ENCODE data around the gene CIAPIN1.
A peak's percentile ranks its signal among the peaks of the same experiment; 100 is the strongest.

Gene CIAPIN1

GRCh38 chr16:57476546-57477410 lies 29.6 kb upstream of the CIAPIN1 start:
- DNase-seq (ENCODE audit: low read depth), result no peak

- DNase-seq (ENCODE audit: low read depth), result peak; percentile 42
Observed at GRCh38 chr16:57475711-57476339, 28.6 kb upstream of the CIAPIN1 start.

GRCh38 chr16:57474671-57475661 lies 27.8 kb upstream of the CIAPIN1 start:
- no peak for DNase-seq (ENCODE audit: low read depth)

DNA sequence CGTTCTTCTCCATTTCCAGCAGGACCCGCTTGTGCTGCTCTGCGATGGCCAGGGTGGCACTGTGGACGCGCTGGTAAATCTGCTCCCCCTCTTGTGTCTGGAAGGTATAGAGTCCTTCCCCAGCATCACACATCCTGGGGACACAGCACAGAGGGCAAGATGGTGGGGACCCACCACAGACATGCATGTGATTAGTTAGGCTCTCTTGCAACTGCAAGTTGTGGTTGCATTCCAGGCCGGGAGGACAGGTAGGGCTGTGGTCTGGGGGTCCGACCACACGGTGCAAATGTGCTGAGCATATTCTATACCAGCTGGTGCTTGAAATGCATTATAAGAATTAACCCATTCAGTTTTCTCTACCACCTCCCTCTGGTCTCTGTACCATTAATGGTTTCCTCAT lies 26.7 kb upstream of the CIAPIN1 start:
- DNase-seq (ENCODE audit: low read depth), result no peak

GRCh38 chr16:57473176-57473840 lies 26.1 kb upstream of the CIAPIN1 start:
- no peak for DNase-seq (ENCODE audit: low read depth)

GRCh38 chr16:57472665-57473060 lies 25.5 kb upstream of the CIAPIN1 start:
- no peak for DNase-seq (ENCODE audit: low read depth)

DNA sequence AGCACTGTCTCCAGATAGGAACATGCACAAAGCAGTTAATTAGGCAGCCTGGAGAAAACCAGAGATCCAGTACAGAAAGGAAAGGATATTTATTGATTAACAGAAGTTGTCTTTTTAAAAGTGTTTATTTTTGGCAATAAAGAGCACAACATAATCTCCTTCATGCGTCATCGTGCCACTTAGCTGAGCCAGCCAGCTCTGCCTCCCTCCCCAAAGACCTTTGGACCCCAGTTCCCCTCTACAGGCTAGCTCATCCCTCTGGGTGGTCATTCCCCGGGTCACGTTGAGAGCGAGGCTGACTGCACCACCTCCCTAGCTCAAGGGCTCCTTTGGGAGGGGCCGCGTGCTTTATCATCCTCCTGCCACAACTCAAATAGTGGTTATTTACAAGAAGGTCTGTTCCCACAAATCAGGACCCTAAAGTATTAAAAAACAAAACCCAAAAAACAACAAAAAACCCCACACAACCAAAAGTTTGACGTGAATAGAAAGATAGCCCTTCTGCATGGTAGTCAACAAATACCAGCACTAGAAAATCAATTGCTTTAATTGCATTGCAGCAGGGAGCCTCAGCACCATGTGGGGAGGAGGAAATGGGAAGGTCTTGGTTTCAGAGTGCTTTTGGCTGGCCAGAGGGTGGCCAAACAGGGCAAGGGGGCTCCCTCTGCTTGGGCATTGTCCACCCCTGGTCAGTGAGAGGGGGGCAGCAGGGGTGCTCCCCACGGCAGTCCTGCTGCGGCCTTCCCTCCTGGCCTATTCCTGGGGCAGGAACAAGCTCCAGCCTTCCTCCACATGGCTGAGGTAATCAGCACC lies 24.9 kb upstream of the CIAPIN1 start:
- DNase-seq (ENCODE audit: low read depth), result no peak

- no peak for DNase-seq (ENCODE audit: low read depth)
Observed at GRCh38 chr16:57471209-57471608, 24.0 kb upstream of the CIAPIN1 start.

DNA sequence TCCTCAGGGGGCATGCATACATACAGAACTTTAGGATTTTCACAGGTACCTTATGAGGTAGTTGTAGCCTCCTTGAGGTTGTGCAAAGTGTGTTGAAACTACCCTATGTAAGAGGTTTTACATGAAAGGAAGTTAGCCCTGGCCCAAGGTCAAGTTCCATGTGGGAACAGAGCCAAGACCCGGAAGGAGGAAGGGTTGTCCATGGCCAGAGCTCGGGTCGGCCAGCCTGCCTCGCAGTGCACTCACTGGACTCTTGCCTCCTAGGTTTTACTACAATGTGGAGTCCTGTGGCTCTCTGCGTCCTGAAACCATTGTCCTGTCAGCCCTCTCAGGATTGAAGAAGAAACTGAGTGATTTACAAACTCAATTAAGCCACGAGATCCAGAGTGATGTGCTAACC lies 23.5 kb upstream of the CIAPIN1 start:
- no peak for DNase-seq (ENCODE audit: low read depth)

DNA sequence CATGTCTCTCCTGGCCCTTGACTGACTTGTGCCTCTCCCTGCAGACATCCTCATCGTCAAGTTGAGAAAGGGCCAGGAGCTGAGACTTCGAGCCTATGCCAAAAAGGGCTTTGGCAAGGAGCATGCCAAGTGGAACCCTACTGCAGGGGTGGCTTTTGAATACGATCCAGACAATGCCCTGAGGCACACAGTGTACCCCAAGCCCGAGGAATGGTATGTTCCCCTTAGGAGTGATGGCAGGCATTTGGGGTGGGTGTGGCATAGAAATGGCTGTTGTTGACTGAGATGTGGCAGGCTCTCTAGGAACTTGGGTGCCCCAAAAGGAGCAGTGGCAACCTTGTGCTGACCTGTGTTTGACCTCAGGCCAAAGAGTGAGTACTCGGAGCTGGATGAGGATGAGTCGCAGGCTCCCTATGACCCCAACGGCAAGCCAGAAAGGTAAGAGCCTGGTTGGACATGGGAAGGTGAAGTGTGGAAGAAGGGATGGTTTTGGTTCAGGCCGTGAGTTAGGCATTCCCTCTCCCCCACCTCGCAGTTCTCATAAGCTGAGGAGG lies 22.8 kb upstream of the CIAPIN1 start:
- no peak for DNase-seq (ENCODE audit: low read depth)

DNA sequence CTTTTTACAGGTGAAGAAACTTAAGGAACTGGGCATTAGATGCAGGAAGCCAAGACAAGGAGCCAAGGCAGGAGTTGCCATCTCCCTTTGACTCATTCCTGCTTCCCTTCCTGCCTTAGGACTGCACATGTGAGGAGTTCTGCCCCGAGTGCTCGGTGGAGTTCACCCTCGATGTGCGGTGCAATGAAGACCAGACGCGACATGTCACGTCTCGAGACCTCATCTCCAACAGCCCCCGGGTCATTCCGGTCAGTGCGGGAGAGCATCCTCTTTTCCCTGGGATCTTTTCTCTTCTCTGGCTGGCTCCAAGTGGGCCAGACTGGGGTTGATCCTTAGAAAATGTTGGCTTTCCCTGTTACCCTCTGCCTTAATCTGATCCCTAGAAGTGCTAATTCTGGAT lies 21.9 kb upstream of the CIAPIN1 start:
- DNase-seq (ENCODE audit: low read depth), result no peak

GRCh38 chr16:57468346-57468745 lies 21.2 kb upstream of the CIAPIN1 start:
- no peak for DNase-seq (ENCODE audit: low read depth)

GRCh38 chr16:57464523-57464922 lies 17.3 kb upstream of the CIAPIN1 start:
- no peak for DNase-seq (ENCODE audit: low read depth)

DNA sequence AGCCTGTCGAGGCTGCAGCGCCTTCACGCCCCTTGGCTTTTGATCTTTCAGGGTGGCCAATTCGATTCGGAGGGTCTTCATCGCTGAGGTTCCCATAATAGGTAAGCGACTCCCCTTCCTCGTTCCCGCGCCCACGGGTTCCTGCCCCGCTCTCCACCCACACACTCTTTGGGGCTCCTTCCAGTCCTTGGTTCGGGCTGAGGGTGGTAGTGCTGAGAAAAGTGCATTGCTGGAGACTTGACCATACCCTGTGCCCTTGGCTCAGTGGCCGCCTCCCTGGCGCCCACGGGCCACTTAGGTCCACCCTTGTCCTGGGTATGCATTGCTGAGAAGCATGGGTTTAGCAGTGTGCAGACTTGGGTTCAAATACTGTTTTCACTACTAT lies 15.8 kb upstream of the CIAPIN1 start:
- no peak for DNase-seq (ENCODE audit: low read depth)

DNA sequence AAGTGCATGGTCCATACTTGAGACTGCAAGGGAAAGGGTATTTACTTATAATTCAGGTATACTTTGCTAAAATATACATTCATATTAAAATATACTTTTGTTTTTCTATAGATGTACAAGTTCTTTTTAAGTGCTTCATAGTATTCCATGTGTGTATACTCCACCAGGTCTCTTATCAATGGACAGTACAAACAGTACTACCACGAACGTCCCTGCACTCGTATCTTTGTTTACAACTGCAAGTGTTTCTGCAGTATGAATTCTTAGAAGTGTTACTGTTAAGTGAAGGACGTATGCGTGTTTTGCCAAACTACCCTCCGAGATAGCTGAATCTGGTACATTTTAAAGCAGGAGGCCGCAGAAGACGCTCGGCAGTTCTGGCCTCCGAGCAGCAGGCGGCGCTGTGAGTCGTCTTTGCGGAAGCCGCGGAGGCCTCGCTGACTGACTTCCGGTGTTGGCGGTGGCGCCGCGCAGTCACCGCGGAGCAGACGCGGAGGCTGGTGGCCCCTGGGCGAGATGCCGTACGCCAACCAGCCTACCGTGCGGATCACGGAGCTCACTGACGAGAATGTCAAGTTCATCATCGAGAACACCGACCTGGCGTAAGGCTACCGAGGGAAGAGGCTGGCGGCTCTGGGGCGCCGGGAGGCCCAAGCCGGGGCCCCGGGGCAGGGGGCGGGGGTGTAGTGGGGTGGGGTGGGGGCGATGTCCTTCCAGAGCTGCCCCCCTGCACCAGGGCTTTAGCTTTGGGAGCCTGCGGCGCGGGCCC lies 15.2 kb upstream of the CIAPIN1 start, which contains the start of gene POLR2C:
Gene POLR2C (plus strand): TSS at position 471 of the 769 bp plus-strand sequence. CDS start 46 bp downstream, at position 517.
- peak; percentile 81 for DNase-seq (ENCODE audit: low read depth)

DNA sequence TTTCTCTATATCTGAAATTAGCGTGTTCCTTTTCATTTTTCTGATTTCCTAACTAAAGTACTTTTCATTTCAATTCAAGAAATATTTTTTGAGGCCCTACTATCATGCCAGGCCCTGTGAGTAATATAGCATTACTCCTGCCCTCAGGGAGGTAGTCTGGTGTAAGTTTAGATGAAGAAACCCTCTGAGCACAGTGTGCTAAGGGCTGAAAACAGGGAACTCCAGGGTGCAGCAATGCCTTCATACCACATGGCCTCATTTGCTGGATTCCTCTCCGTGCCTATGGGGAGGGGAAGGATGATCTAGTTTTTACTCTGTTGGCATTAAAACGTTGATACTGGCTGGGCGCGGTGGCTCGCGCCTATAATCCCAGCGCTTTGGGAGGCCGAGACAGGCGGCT lies 4.8 kb upstream of the CIAPIN1 start:
- no peak for DNase-seq (ENCODE audit: low read depth)

DNA sequence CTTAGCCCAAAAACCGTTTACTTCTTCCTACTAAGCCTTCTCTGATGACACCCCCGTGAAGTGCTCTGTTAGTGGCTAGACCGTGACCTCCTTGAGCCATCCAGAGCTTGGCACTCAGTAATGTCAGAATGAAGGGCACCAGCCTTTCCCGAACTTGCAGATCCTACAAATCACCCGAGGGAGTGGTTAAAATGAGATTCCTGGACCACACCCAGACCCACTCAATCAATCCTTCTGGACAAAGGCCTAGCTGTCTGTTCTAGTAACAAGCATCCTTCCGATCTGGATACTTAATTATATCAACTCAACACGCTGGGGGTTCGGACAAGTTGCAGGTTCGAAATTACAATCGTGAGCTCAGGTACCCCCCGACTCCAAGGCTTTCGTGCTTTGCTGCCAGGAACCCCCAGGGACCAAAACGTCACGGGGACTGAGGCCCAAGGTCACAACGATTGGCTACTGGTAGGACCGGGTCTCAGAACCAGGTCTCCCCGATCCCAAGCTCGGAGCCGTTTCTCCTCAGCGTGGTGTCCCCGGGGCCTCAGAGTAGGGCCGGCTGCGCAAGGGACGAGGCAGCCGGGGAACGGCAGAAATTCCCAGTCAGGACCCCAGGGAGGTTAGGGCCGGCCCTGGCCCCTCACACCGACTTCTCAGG lies 527 bp downstream of the CIAPIN1 start:
- peak; percentile 35 for DNase-seq (ENCODE audit: low read depth)

DNA sequence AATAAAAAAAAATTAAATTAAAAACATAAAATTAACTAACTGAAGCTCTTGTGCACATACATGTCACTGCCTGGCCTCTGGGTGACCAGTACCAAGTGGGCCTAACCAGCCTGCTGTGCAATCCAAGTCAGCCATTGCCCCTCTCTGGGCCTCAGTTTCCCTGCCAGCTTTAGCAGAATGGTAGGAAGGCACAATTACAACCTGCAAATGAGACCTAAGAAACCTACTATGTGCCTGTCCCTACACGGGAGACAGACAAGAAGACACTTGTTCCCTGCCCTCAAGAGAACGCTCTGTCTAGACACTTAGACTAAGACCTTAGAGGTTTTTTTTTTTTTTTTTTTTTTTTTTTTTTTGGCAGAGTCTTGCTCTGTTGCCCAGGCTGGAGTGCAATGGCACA lies 1.7 kb downstream of the CIAPIN1 start:
- DNase-seq (ENCODE audit: low read depth), result no peak

GRCh38 chr16:57444711-57445110 lies 2.5 kb downstream of the CIAPIN1 start:
- DNase-seq (ENCODE audit: low read depth), result peak; percentile 13
